OCI-LY1 (cell line): ENCODE results near the gene BCL11A.

Source experiments
- H2AFZ ChIP-seq: fragments of 200-600 bp; sonication (generic), shearing (Covaris generic); 2 replicates; pipeline ENCODE4 v1.6.0; 2014; ENCODE audit warnings: antibody characterized with exemption, mild to moderate bottlenecking, low read length
- H3F3A ChIP-seq: fragments of 200-600 bp; sonication (generic), shearing (Covaris generic); 2 replicates; pipeline ENCODE4 v1.6.0; 2014; ENCODE audit warnings: mild to moderate bottlenecking, antibody characterized with exemption, low read length, moderate library complexity; ENCODE audit not compliant: insufficient read depth
- H3K27ac ChIP-seq: fragments of 200-600 bp; sonication (generic); 2 replicates; pipeline ENCODE4 v1.5.1; 2014; ENCODE audit warnings: low read length, mixed run types, mild to moderate bottlenecking, low read depth; ENCODE audit not compliant: poor library complexity, severe bottlenecking
- H3K27me3 ChIP-seq: fragments of 200-600 bp; sonication (generic); 2 replicates; pipeline ENCODE4 v1.6.0; 2014; ENCODE audit warnings: antibody characterized with exemption, mild to moderate bottlenecking, low read length, moderate library complexity; ENCODE audit not compliant: insufficient read depth
- H3K36me3 ChIP-seq: fragments of 200-600 bp; sonication (generic); 2 replicates; pipeline ENCODE4 v1.6.1; 2014; ENCODE audit warnings: mild to moderate bottlenecking, antibody characterized with exemption, low read length, moderate library complexity, mixed read lengths; ENCODE audit not compliant: insufficient read depth
- H3K4me1 ChIP-seq: fragments of 200-600 bp; sonication (generic); 2 replicates; pipeline ENCODE4 v1.5.1; 2014; ENCODE audit warnings: mild to moderate bottlenecking, low read length, moderate library complexity; ENCODE audit not compliant: insufficient read depth, severe bottlenecking
- H3K4me2 ChIP-seq: fragments of 200-600 bp; sonication (generic), shearing (Covaris generic); 2 replicates; pipeline ENCODE4 v1.6.1; 2014; ENCODE audit warnings: low read length
- H3K4me3 ChIP-seq: fragments of 200-600 bp; sonication (generic); 2 replicates; pipeline ENCODE4 v1.5.1; 2014; ENCODE audit warnings: low read length, low read depth, mild to moderate bottlenecking, mixed read lengths; ENCODE audit not compliant: poor library complexity, severe bottlenecking
- H3K79me2 ChIP-seq: fragments of 200-600 bp; shearing (Covaris generic); 2 replicates; pipeline ENCODE4 v1.6.1; 2016; ENCODE audit warnings: mixed run types, low read length, mixed read lengths; ENCODE audit not compliant: insufficient read depth
- H3K9ac ChIP-seq: fragments of 200-600 bp; sonication (generic), shearing (Covaris generic); 2 replicates; pipeline ENCODE4 v1.6.1; 2014; ENCODE audit warnings: mild to moderate bottlenecking, low read length, mixed read lengths
- H3K9me2 ChIP-seq: fragments of 200-600 bp; sonication (generic), shearing (Covaris generic); 2 replicates; pipeline ENCODE4 v1.6.1; 2014; ENCODE audit warnings: low read depth, mild to moderate bottlenecking, low read length, mixed read lengths
- H3K9me3 ChIP-seq: fragments of 200-600 bp; shearing (Covaris generic); 2 replicates; pipeline ENCODE4 v1.6.1; 2014; ENCODE audit warnings: low read length, mixed read lengths
- H4K20me1 ChIP-seq: fragments of 200-600 bp; sonication (generic), shearing (Covaris generic); 2 replicates; pipeline ENCODE4 v1.6.0; 2016; ENCODE audit warnings: mild to moderate bottlenecking, low read length; ENCODE audit not compliant: insufficient read depth
- CTCF ChIP-seq: fragments of 200-600 bp; sonication (generic), shearing (Covaris generic); IDR thresholded peaks from 2 replicates; pipeline ENCODE4 v1.5.1; 2017; ENCODE audit warnings: mild to moderate bottlenecking, antibody characterized with exemption, low read length, moderate library complexity, mixed read lengths
- EZH2 ChIP-seq: fragments of 200-600 bp; sonication (generic), shearing (Covaris generic); IDR thresholded peaks from 2 replicates; pipeline ENCODE4 v1.8.0; 2017; ENCODE audit warnings: borderline replicate concordance, mixed run types, mild to moderate bottlenecking, antibody characterized with exemption, low read length, moderate library complexity, mixed read lengths

Gene BCL11A

GRCh38 chr2:60526623-60527022 is 26.8 kb downstream of the BCL11A start:
- no peak overlapping the region for H3K4me2 ChIP-seq
- H3K27ac ChIP-seq = no peak overlapping the region
- no peaks in the 10 kb centered on the region for H4K20me1 ChIP-seq
- H3K4me3 ChIP-seq = no peak overlapping the region
- TF ChIP-seq EZH2 (no peak), CTCF (no peak)
- H3F3A ChIP-seq = no peaks in the 10 kb centered on the region
- peaks cover 22% of the 10 kb centered on the region for H3K4me1 ChIP-seq
- H3K9ac ChIP-seq = no peak overlapping the region
- H2AFZ ChIP-seq = no peak overlapping the region
- no peaks in the 10 kb centered on the region for H3K9me2 ChIP-seq
- no peaks in the 10 kb centered on the region; the same call in 1 of the 2 replicates for H3K36me3 ChIP-seq
- no peaks in the 10 kb centered on the region for H3K27me3 ChIP-seq
- no peaks in the 10 kb centered on the region for H3K9me3 ChIP-seq
- H3K79me2 ChIP-seq = no peaks in the 10 kb centered on the region

GRCh38 chr2:60525899-60526298 is 27.6 kb downstream of the BCL11A start:
- no peaks in the 10 kb centered on the region for H3F3A ChIP-seq
- no peak overlapping the region for H3K4me3 ChIP-seq
- H2AFZ ChIP-seq = no peak overlapping the region
- no peaks in the 10 kb centered on the region for H3K9me3 ChIP-seq
- H3K4me2 ChIP-seq = no peak overlapping the region
- no peaks in the 10 kb centered on the region for H3K79me2 ChIP-seq
- TF ChIP-seq CTCF (no peak), EZH2 (no peak)
- H4K20me1 ChIP-seq = no peaks in the 10 kb centered on the region
- no peaks in the 10 kb centered on the region for H3K27me3 ChIP-seq
- H3K4me1 ChIP-seq = peaks cover 16% of the 10 kb centered on the region
- H3K27ac ChIP-seq = no peak overlapping the region
- H3K9ac ChIP-seq = no peak overlapping the region
- H3K9me2 ChIP-seq = no peaks in the 10 kb centered on the region
- no peaks in the 10 kb centered on the region; the same call in 1 of the 2 replicates for H3K36me3 ChIP-seq

GRCh38 chr2:60524874-60525273 is 28.6 kb downstream of the BCL11A start:
- Histone ChIP-seq H3K4me1 (peaks cover 6% of the 10 kb centered on the region), H3K27me3 (no peaks in the 10 kb centered on the region), H3K9ac (no peak overlapping the region), H2AFZ (no peak overlapping the region), H3K27ac (no peak overlapping the region), H3K9me2 (no peaks in the 10 kb centered on the region), H3F3A (no peaks in the 10 kb centered on the region), H3K4me3 (no peak overlapping the region), H3K79me2 (no peaks in the 10 kb centered on the region), H3K4me2 (no peak overlapping the region), H3K9me3 (no peaks in the 10 kb centered on the region), H4K20me1 (no peaks in the 10 kb centered on the region), H3K36me3 (no peaks in the 10 kb centered on the region; the same call in 1 of the 2 replicates)
- no peak for TF ChIP-seq EZH2
- TF ChIP-seq CTCF = no peak
